ENCODE measurements around the gene SMCO2.

DNA sequence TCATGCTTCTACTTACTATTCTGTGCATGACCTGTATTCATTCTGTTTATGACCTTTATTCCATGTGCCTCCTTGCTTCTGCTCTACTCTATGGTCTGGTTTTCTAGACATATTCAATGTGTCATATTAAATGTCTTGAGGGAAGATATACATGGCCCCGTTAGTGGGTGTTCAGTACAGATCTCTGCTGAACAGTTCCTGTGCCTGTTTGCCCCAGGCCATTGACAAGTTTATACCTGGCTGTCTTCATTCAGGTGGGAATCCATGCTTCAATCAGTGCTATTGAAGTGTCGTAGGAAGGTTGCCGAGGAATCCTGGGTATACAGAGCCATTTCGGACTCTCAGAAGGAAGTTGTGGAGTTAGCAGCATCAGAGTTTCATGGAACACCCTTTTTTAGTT, 70.1 kb downstream of the SMCO2 start:
- TF ChIP-seq ZNF207 (IDR thresholded peaks at IDR 0.05; ENCODE audit: borderline replicate concordance) (no peak), NFYC (CRISPR knock-in tag; IDR thresholded peaks at IDR 0.05) (no peak), ZNF33B (CRISPR knock-in tag; IDR thresholded peaks at IDR 0.05) (no peak), BHLHE40 (IDR thresholded peaks at IDR 0.05; ENCODE audit: low read length) (no peak), GLI4 (CRISPR knock-in tag; IDR thresholded peaks at IDR 0.05; ENCODE audit: borderline replicate concordance) (no peak), SETDB1 (CRISPR knock-in tag; IDR thresholded peaks at IDR 0.05; ENCODE audit: borderline replicate concordance) (no peak), HMG20A (CRISPR knock-in tag; IDR thresholded peaks at IDR 0.05; ENCODE audit: borderline replicate concordance) (no peak)
- TF ChIP-seq, protein P1, sequence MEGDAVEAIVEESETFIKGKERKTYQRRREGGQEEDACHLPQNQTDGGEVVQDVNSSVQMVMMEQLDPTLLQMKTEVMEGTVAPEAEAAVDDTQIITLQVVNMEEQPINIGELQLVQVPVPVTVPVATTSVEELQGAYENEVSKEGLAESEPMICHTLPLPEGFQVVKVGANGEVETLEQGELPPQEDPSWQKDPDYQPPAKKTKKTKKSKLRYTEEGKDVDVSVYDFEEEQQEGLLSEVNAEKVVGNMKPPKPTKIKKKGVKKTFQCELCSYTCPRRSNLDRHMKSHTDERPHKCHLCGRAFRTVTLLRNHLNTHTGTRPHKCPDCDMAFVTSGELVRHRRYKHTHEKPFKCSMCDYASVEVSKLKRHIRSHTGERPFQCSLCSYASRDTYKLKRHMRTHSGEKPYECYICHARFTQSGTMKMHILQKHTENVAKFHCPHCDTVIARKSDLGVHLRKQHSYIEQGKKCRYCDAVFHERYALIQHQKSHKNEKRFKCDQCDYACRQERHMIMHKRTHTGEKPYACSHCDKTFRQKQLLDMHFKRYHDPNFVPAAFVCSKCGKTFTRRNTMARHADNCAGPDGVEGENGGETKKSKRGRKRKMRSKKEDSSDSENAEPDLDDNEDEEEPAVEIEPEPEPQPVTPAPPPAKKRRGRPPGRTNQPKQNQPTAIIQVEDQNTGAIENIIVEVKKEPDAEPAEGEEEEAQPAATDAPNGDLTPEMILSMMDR (CRISPR knock-in tag; IDR thresholded peaks at IDR 0.05) = no peak
- TF ChIP-seq, protein P2, sequence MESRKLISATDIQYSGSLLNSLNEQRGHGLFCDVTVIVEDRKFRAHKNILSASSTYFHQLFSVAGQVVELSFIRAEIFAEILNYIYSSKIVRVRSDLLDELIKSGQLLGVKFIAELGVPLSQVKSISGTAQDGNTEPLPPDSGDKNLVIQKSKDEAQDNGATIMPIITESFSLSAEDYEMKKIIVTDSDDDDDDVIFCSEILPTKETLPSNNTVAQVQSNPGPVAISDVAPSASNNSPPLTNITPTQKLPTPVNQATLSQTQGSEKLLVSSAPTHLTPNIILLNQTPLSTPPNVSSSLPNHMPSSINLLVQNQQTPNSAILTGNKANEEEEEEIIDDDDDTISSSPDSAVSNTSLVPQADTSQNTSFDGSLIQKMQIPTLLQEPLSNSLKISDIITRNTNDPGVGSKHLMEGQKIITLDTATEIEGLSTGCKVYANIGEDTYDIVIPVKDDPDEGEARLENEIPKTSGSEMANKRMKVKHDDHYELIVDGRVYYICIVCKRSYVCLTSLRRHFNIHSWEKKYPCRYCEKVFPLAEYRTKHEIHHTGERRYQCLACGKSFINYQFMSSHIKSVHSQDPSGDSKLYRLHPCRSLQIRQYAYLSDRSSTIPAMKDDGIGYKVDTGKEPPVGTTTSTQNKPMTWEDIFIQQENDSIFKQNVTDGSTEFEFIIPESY (CRISPR knock-in tag; IDR thresholded peaks at IDR 0.05) = no peak
- TF ChIP-seq, protein P3, sequence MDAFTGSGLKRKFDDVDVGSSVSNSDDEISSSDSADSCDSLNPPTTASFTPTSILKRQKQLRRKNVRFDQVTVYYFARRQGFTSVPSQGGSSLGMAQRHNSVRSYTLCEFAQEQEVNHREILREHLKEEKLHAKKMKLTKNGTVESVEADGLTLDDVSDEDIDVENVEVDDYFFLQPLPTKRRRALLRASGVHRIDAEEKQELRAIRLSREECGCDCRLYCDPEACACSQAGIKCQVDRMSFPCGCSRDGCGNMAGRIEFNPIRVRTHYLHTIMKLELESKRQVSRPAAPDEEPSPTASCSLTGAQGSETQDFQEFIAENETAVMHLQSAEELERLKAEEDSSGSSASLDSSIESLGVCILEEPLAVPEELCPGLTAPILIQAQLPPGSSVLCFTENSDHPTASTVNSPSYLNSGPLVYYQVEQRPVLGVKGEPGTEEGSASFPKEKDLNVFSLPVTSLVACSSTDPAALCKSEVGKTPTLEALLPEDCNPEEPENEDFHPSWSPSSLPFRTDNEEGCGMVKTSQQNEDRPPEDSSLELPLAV (CRISPR knock-in tag; conservative IDR thresholded peaks at IDR 0.05; ENCODE audit: low read depth) = no peak
- TF ChIP-seq, protein P4, sequence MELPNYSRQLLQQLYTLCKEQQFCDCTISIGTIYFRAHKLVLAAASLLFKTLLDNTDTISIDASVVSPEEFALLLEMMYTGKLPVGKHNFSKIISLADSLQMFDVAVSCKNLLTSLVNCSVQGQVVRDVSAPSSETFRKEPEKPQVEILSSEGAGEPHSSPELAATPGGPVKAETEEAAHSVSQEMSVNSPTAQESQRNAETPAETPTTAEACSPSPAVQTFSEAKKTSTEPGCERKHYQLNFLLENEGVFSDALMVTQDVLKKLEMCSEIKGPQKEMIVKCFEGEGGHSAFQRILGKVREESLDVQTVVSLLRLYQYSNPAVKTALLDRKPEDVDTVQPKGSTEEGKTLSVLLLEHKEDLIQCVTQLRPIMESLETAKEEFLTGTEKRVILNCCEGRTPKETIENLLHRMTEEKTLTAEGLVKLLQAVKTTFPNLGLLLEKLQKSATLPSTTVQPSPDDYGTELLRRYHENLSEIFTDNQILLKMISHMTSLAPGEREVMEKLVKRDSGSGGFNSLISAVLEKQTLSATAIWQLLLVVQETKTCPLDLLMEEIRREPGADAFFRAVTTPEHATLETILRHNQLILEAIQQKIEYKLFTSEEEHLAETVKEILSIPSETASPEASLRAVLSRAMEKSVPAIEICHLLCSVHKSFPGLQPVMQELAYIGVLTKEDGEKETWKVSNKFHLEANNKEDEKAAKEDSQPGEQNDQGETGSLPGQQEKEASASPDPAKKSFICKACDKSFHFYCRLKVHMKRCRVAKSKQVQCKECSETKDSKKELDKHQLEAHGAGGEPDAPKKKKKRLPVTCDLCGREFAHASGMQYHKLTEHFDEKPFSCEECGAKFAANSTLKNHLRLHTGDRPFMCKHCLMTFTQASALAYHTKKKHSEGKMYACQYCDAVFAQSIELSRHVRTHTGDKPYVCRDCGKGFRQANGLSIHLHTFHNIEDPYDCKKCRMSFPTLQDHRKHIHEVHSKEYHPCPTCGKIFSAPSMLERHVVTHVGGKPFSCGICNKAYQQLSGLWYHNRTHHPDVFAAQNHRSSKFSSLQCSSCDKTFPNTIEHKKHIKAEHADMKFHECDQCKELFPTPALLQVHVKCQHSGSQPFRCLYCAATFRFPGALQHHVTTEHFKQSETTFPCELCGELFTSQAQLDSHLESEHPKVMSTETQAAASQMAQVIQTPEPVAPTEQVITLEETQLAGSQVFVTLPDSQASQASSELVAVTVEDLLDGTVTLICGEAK (IDR thresholded peaks at IDR 0.05) = no peak
- TF ChIP-seq, protein P4 (CRISPR knock-in tag; IDR thresholded peaks at IDR 0.05) = no peak

Data from HepG2 (cell line).